ENCODE results near the gene ARRDC5.
"Not testable (repeated sequence)": the region's sequence is repeated elsewhere in the genome, so short reads cannot be mapped to it uniquely, and the experiment has no call there.

The ARRDC5 gene

DNA sequence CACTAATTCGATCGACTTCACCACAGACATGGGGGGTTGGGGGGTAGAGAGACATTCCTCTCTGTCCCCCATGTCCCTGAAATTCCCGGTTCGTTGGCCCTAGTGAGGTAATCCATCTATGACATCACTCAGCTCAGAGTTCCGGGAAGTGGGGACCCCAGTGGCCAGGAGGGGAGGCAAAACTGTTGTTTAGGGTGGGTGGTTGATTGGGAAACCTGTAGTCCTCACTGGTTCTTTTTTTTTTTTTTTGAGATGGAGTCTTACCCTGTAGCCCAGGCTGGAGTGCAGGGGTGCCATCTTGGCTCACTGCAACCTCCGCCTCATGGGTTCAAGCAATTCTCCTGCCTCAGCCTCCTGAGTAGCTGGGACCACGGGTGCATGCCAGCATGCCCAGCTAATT is at the start of gene ARRDC5:
Gene ARRDC5, minus strand, starts transcription at position 101 of the 400 bp plus-strand sequence. Its CDS starts 71 bp downstream, at position 30.
- no peak for DNase-seq (ENCODE audit: low read depth, low spot score)

DNA sequence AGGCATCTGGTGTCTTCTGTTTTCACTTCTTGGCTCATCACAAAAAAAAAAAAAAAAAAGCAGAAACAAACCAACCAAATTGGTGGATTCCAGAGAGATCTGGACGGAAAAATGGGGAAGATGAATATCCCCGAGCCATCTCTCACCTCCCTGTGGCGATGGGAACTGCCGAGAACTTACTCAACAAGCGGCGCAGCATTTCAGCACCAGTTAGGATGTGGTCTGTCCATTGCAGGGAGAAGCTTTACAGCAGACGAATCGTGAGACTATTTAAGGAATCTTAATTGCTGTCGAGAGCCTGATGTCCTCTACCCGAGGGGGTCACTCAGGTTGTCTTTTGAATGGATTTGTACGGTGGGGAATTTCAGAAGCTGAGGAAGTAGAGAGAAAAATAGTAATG is 49.0 kb upstream of the ARRDC5 start:
- peak; percentile 60 for DNase-seq (ENCODE audit: low read depth, low spot score)

DNA sequence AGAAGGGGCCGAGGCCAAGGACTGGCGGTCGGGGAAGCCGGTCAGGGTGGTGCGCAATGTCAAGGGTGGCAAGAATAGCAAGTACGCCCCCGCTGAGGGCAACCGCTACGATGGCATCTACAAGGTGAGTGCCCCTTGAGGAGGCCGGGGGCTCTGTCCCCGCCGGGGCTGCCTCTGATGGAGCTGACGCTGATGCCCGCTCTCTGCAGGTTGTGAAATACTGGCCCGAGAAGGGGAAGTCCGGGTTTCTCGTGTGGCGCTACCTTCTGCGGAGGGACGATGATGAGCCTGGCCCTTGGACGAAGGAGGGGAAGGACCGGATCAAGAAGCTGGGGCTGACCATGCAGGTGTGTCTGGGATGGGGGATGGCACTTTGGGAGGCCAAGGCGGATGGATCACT is 48.0 kb upstream of the ARRDC5 start:
- DNase-seq (ENCODE audit: low read depth, low spot score), result not testable (repeated sequence)

DNA sequence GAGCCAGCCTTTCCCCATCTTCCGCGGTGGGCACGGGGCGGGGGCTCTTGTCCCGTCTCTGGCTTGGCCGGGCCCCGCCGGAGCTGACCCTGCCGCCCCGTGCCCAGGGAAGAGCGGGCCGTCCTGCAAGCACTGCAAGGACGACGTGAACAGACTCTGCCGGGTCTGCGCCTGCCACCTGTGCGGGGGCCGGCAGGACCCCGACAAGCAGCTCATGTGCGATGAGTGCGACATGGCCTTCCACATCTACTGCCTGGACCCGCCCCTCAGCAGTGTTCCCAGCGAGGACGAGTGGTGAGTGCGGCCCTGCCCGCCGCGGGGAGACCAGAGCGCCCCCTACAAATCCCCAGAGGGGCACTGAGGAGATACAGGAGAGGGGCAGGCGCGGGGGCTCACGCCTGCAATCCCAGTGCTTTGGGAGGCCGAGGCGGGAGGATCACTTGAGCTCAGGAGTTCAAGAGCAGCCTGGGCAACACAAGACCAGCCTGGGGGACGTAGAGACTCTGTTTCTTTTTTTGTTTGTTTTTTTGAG is 39.0 kb upstream of the ARRDC5 start:
- DNase-seq (ENCODE audit: low read depth, low spot score), result not testable (repeated sequence)

DNA sequence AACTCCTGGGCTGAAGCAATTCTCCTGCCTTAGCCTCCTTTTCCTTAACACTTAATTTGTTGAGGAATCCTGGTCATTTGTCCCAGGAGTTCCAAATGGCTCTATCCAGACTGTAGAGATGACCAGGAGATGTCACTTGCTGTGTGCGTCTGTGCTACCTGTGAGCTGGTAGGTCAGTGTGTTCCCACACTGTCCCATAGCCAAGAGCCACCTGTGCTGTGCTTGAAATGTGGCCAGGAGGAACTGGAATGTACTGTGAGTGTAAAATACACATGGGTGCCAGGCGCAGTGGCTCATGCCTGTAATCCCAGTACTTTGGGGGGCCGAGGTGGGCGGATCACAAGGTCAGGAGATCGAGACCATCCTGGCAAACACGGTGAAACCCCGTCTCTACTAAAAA is 36.8 kb upstream of the ARRDC5 start:
- no peak for DNase-seq (ENCODE audit: low read depth, low spot score)

DNA sequence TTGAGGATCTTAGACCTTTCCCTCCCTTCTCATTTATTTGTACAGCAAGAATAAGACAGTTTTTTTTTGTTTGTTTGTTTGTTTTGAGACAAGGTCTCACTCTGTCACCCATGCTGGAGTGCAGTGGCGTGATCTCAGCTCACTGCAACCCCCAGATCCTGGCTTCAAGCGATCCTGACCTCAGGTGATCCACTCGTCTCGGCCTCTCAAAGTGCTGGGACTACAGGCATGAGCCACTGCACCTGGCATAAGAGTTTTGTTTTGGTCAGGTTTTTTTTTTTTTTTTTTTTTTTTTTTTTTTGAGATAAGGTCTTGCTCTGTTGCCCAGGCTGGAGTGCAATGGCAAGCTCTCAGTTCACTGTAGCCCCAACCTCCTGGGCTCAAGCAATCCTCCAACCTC is 35.8 kb upstream of the ARRDC5 start:
- not testable (repeated sequence) for DNase-seq (ENCODE audit: low read depth, low spot score)

DNA sequence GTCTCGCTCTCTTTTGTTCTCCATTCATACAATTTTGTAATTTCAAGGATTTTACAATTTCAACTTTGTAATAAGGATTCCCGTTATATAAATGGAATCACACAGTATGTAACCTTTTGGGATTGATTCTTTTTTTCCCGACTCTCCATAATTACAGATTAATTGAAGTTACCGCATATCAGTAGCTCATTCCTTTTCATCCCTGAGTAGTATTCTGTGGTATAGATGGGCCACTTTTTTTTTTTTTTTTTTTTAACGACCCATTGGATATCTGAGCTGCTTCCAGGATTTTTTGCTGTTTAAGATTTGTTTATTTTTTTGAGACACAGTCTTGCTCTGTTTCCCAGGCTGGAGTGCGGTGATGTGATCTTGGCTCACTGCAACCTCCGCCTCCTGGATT is 34.4 kb upstream of the ARRDC5 start:
- DNase-seq (ENCODE audit: low read depth, low spot score), result no peak

DNA sequence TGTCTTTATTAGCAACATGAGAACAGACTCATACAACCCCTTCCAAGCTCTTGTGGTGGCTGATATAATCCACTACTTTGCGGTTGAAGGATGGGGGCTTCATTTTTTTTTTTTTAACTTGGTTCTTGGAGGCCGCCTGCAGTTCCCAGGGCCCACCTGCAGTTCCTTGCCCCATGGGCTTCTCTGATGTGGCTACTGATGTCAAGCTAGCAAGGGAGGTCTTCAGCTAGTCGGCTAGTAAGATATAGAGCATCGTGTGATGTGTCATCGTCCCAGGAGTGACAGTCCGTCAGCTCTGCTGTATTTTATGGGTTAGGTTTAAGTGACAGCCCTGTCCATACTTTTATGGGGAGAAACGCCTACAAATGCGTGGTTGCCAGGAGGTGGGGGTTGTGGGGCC is 32.7 kb upstream of the ARRDC5 start:
- no peak for DNase-seq (ENCODE audit: low read depth, low spot score)

DNA sequence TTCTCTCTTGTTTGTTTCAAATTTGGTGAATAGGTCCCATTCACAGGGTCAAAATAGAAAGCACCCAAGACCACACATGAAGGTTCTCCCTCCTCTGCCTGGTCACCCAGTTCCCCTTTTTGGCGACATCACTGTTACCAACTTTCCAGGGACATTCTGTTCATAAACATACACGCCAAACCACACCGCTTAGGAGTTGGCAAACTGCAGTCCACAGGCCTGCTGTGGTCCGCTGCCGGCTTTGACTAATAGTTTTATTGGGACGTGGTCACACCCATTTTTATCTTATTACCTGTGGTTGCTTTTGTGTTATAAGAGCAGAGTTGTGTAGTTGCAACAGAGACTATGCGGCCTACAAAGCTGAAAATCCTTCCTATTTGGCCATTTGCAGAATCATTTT is 30.8 kb upstream of the ARRDC5 start:
- no peak for DNase-seq (ENCODE audit: low read depth, low spot score)

DNA sequence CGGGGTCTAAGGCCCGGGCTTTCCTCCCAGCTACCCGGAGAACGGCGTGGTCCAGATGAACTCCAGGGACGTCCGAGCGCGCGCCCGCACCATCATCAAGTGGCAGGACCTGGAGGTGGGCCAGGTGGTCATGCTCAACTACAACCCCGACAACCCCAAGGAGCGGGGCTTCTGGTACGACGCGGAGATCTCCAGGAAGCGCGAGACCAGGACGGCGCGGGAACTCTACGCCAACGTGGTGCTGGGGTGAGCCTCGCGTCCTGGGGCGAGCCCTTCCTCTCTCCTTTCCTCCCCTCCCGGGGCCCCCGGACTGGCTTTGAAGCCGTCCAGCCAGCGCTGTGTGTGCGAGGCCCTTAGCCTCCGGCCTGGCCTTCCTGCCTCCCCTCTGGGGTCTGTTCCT is 30.0 kb upstream of the ARRDC5 start:
- no peak for DNase-seq (ENCODE audit: low read depth, low spot score)

DNA sequence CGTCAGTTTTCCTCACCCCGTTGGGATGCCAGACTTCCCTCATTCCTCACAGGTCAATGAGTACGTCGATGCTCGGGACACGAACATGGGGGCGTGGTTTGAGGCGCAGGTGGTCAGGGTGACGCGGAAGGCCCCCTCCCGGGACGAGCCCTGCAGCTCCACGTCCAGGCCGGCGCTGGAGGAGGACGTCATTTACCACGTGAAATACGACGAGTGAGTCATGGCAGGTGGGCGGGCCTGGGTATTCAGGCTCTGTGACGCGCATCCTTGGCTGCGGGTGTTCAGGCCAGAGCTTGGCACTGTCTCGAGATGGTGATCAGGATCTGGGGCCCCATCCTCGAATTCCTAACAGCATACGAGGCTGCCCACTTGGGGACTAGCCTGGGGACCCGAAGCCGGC is 28.0 kb upstream of the ARRDC5 start:
- DNase-seq (ENCODE audit: low read depth, low spot score), result no peak

DNA sequence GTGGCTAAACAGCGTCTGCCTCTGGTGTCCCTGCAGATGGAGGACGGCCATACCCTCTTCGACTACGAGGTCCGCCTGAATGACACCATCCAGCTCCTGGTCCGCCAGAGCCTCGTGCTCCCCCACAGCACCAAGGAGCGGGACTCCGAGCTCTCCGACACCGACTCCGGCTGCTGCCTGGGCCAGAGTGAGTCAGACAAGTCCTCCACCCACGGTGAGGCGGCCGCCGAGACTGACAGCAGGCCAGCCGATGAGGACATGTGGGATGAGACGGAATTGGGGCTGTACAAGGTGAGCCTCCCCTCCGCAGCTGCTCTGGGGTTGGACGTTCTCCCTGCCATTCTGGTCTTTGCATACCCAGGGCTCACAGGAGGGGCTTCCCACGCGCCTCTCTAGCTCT is 26.5 kb upstream of the ARRDC5 start:
- DNase-seq (ENCODE audit: low read depth, low spot score), result no peak

DNA sequence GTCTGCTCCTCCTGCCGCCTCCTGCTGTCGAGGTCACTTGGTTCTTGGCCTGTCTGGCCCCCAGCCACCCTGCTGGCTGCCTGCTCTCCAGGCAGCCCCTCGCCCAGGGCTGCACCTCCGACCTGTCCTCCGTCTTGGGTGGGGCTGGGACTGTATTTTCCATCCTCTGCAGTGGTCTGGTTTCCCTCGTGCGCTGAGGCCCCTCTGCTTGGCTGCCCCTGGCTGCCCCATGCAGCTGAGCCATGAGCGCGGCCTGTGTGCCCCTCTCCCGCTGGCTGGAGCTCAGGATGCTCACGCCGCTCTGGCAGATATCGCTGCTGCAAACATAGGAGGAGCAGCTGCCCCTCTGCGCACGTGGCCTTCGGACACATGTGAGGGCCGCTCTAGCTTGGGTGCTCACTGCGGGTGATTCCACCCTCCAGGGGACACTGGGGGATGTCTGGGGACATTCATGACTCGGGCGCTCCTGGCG is 20.6 kb upstream of the ARRDC5 start:
- DNase-seq (ENCODE audit: low read depth, low spot score), result no peak

DNA sequence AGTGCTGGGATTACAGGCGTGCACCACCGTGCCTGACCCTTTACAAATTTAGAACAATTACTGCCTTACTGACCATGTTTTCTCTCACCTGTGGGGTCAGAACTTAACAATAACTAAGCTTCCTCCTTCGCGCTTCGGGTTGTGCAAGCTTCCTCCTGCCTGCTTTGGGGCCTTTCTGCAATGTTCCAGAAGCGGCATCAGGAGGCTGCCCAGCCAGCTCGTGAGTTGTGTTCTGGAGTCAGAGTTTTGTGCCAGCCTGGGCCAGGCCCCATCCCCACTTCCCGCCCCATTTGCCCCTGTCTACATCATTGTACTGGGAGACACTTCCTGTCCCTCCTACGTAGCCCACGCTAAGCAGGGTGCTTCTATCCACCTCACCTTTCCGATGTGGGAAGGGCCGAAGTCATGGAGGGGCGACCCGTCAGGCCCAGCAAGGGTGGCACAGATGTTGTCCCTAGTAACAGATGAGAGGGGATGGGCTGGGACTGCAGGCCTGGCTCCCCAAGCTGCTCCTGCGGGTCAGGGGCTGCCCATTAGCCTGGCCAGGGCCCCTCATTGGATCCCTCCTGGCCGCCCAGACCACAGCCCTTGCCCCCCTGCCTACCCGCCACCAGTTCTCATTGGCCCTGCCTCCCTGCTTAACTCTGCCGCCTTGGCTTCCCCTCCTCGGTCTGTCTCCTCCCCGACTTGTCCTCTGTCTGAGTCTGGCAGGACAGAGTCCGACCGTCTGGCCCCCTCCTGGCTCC is 20.0 kb upstream of the ARRDC5 start:
- no peak for DNase-seq (ENCODE audit: low read depth, low spot score)

DNA sequence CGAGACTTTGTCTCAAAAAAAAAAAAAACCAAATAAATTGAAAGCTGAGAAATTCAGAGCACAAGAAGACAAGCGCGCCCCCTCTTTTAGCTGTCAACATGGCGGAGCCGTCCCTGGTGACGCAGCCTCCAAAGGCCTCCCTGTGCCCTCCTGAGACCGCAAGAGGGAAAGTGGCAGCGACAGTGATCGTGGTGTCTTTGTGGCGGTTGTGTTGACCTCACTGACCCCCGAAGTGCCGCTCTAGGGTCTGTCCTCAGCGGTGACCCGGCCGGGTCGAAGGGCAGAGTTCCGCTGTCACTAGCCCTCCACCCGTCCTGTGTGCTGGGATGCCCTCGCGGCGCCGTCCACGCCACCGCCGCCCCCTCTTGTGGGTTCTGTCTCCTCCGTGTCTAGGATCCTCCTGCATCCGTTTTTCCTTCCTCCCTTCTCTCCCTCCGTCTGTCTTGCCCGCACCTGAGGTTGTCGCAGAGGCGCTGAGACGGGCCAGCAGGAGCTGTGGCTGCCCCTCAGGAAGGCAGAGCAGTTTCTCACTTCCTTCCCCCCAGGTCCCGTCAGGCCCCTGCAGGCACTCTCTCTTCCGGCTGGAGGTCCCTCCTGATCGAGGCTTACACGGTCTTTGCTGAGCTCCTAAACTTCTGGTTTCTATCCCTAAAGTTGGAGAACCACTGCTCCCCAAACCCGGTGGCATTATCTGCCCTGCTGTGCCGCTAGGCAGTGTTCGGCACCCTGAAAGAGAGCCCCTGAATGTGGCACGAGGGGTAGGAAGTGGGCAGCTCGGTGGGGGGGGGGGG is 13.8 kb upstream of the ARRDC5 start:
- no peak for DNase-seq (ENCODE audit: low read depth, low spot score)

DNA sequence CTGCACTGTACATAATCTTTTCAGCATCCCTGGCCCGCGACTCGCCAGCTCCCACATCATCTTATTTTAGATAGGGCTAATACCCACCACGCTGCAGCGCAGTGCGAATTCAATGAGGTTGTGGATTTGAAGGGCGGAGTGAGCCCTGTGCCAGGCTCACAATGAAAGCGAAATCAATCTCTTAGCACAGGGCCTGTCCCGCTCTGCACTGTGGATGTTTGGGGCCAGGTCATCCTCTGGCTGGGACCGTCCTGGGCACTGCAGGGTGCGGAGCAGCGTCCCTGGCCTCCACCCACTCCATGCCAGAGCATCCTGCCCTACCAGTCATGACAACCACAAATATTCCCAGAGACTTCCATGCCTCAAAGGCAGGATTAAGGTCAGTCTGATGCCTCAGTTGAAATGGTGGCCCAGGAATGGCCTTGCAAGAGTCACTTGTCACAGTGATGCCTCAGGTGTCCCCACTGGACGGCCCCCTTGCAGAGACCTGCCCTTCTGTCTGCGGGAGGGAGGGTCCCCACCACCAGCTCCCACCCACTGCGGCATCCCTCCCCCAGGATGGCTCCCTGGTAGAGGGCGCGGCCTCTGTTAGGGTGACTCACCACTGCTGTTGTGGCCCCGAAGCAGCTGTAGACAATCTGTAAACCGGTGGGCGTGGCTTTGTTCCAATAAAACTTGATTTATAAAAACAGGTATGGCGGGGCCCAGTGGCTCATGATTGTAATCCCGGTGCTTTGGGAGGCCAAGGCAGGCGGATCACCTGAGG is 12.2 kb upstream of the ARRDC5 start:
- DNase-seq (ENCODE audit: low read depth, low spot score), result peak; percentile 66

DNA sequence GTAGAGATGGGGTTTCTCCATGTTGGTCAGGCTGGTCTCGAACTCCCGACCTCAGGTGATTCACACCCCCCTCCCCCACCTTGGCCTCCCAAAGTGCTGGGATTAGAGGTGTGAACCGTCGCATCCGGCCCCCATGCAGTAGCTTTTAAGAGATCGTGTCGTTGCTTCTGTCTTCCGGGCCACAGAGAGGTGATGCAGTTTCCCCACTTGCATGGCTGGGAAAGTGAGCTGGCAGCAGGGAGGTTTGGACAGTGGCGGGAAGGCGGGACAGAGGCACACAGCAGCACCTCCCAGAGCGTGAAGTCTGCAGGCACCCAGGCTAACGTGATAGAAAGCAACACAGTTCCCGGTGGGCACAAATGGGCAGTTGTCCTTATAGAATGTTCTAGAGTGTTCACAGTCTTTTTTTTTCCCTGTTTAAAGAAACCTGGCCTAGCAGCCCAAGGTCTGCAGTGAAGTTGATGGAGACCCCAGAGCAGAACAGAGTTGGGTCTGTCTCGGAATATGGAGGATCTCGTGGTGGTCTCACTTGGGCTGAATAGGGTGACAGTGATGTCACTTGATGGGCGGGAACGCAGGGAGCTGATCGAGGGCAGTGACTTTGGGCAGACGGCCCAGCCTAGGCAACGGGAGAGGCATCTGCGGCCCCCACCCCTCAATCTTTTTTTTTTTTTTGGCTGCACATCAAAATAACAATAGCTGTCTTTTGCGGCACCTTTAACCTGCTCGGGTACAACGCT is 11.5 kb upstream of the ARRDC5 start:
- DNase-seq (ENCODE audit: low read depth, low spot score), result peak; percentile 37

DNA sequence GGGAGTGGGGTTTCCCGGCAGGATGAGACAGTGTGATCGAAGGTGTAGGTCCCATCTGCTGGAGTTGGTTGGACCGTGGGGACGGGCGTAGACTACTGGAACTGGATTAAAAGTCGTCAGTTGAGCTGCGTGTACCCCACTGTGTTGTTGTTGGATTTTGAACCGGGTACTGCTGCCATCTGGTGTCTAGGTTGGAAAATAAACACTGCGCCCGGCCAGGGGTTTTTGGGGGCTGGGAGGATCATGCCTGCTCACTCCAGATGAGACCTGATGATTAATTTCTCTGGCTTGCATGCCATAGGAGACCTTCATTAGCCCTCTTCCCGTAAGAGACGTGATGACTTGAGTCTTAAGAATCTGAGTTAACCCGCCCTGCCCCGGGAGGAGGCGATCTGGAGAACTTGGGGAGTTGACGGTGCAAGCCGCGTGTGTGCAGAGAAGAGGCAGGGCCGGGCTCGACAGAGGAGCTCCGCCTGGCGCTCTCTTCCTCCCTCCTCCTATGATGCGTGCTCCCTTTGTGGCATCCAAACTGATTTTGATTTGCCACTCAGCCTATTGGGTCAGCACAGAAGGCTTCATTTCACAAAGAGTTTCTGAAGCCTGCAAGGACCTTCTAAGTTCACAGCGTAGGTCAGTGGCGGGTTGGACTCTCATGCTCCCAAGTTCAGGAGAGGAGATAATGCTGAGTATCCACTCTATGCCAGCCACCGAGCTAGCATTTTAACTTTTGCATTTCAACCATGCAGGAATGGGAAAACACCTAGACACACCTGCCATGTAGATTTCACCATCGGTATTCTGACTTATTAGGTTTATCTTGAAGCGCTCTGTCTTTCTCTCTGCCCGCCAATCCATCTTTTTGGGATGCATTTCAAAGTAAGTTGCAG is 9.3 kb upstream of the ARRDC5 start:
- peak; percentile 91 for DNase-seq (ENCODE audit: low read depth, low spot score)

DNA sequence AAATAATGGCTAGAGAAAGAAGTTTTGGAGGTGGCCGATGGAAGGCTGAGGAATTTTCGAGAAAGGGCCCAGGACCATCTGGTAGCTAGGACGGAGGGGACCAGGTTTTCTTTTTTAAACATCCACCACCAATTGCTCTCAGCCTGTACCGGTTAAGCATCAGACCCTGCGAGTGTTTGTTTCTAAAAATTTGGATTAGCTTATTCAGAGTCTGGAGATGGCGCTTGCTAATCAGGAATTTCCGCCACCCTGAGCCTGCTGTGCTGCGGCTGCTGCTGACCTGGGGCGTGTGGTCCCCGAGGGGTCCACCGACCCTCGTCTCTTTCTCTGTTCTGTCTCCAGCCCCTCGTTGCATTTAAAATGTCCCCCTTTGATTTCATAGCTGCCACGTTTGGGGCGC is 8.6 kb upstream of the ARRDC5 start:
- DNase-seq (ENCODE audit: low read depth, low spot score), result peak; percentile 30

DNA sequence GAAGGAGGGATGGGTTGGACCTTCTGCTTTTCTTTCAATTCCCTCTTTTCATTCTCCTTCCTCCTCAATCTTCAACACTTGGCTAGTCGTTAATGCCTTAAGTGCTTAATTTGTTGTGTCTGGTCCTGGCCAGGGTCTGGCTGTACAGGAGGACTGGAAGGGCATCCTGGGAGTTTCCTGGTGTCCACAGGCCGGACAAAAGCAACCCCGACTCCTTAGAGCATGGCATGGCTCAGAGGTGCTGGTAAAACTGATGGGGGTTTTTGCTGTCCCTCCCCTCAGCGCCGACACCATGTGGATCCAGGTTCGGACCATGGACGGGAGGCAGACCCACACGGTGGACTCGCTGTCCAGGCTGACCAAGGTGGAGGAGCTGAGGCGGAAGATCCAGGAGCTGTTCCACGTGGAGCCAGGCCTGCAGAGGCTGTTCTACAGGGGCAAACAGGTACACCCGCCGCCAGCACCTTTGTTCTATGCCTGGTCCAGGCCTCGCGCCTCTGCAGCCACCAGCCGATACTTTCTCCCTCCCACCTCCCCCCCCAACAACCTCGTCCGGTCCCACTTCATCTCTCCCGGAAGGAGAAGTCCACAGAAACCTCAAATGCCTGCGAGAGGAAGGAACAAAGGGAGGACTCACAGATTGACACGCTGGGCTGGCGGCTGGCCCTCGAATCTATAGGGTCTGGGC is 8.0 kb upstream of the ARRDC5 start:
- DNase-seq (ENCODE audit: low read depth, low spot score), result peak; percentile 49

Data from ELF-1 (cell line).